Left ventricle myocardium inferior (tissue), 1 donor: ENCODE results near the gene PBX3. TPM values are rescaled to one million over a fixed set of nuclear protein-coding genes. Genes with fewer than 3 reads are reported as not detected.

Experiments
- DNase-seq: peaks from one replicate; pipeline ENCODE4 v3.0.0-alpha.2; 2020
- H3K27ac ChIP-seq: fragments of 200-600 bp; replicated peaks from 2 replicates; pipeline ENCODE4 v1.8.0; 2021
- H3K27me3 ChIP-seq: fragments of 200-600 bp; 2 replicates; pipeline ENCODE4 v1.8.0; 2021; ENCODE audit warnings: low read depth
- H3K36me3 ChIP-seq: fragments of 200-600 bp; 2 replicates; pipeline ENCODE4 v1.8.0; 2021
- H3K4me1 ChIP-seq: fragments of 200-600 bp; 2 replicates; pipeline ENCODE4 v1.8.0; 2021
- H3K4me3 ChIP-seq: fragments of 200-600 bp; 2 replicates; pipeline ENCODE4 v1.8.0; 2021; ENCODE audit warnings: mild to moderate bottlenecking, moderate library complexity
- H3K9me3 ChIP-seq: fragments of 200-600 bp; replicated peaks from 2 replicates; pipeline ENCODE4 v1.8.0; 2021
- intact Hi-C: fragments of 100-400 bp; cut with micrococcal nuclease; formaldehyde crosslinking; loops from one replicate; pipeline ENCODE4 v1.11.0; 2022
- total RNA-seq: library from RNA; stranded (reverse); fragmentation: NEBNext Ultra II Directional; extraction: Animal tissue kit (Norgen Biotek cat#: 25700); gene quantifications from one replicate; pipeline ENCODE4 v1.2.1, GENCODE V29; 2021
- TF ChIP-seq, protein P1 (sequence below): fragments of 200-600 bp; IDR thresholded peaks from 2 replicates; pipeline ENCODE4 v1.8.0; 2021; ENCODE audit warnings: antibody characterized with exemption, mild to moderate bottlenecking, borderline replicate concordance
- donor health status: DM: no; HTN: yes; CAD: no; lungs with severe emphysema.

The PBX3 gene
- total RNA-seq, 1 donor from 2014 or later: 44.2 TPM

DNA sequence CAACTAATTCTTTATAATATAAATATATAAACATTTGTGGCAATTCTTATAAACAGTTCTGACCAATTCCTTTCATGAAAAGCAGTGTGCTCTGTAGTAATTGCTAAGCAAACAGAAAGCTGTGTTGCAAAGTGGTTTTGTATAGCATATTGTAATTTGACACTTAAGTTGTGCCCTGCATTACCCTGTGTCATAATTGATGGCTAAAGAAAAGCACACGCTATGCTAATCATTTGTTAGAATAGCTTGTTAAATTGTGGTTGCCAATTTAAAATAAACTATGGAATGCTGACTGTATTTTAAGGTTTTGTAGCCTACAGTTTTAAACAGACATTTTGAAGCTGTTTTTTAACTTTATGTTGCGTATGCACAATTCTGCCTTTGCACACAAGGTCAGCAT, 140.0 kb downstream of the PBX3 start:
- Histone ChIP-seq H3K27me3 (no peaks in the 10 kb centered on the region), H3K36me3 (no peaks in the 10 kb centered on the region), H3K4me1 (peaks cover 68% of the 10 kb centered on the region), H3K9me3 (no peaks in the 10 kb centered on the region), H3K27ac (peak overlapping the region; percentile 21), H3K4me3 (no peak overlapping the region)
- DNase-seq: no peak
- TF ChIP-seq, protein P1, sequence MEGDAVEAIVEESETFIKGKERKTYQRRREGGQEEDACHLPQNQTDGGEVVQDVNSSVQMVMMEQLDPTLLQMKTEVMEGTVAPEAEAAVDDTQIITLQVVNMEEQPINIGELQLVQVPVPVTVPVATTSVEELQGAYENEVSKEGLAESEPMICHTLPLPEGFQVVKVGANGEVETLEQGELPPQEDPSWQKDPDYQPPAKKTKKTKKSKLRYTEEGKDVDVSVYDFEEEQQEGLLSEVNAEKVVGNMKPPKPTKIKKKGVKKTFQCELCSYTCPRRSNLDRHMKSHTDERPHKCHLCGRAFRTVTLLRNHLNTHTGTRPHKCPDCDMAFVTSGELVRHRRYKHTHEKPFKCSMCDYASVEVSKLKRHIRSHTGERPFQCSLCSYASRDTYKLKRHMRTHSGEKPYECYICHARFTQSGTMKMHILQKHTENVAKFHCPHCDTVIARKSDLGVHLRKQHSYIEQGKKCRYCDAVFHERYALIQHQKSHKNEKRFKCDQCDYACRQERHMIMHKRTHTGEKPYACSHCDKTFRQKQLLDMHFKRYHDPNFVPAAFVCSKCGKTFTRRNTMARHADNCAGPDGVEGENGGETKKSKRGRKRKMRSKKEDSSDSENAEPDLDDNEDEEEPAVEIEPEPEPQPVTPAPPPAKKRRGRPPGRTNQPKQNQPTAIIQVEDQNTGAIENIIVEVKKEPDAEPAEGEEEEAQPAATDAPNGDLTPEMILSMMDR: no peak
- intact Hi-C loops: no loop called here

DNA sequence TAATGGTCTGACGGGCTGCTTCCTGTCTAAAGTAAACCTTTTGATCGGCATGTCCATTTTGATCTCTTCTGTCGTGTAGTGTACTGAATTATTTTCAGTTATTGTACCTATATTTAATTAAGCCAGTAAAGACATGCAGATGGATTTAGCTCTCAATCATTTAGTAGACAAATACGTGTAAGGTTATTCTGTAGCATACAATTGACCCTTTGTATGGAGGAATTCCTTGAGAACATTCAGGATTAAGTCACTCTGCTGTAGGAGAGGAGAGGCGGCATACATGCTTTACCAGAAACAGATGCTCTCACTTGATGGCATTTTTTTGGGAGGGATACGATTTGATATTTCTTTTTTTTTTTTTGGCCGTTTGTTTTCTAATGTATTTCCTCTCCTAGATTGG, 141.0 kb downstream of the PBX3 start:
- H3K4me3 ChIP-seq: no peak overlapping the region
- TF ChIP-seq, protein P1: no peak
- intact Hi-C loops: no loop called here
- no peaks in the 10 kb centered on the region for H3K27me3 ChIP-seq
- peaks cover 67% of the 10 kb centered on the region for H3K4me1 ChIP-seq
- peak overlapping the region; percentile 13 for H3K27ac ChIP-seq
- H3K36me3 ChIP-seq: no peaks in the 10 kb centered on the region
- no peak for DNase-seq
- H3K9me3 ChIP-seq: no peaks in the 10 kb centered on the region

DNA sequence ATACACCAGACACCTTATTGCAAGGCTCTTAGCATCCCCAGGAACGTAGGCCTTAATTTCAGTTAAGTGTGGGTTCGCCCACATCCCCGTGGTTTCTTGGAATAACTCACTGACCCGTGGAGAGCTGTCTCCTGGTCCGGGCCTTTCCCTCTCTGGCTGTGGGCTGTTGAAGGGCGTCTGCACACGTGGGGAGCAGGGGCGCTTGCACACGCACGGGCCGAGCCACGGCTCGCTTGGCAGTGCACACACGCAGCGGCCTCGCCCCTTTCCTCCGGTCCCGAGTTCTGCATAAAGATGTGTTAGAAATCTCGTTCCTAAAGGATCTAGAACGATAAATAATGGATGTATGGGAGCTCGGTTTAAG, 141.9 kb downstream of the PBX3 start:
- peaks cover 58% of the 10 kb centered on the region for H3K4me1 ChIP-seq
- TF ChIP-seq, protein P1: no peak
- H3K27ac ChIP-seq: peak overlapping the region; percentile 83
- peak overlapping the region; percentile 70 for H3K4me3 ChIP-seq
- no peaks in the 10 kb centered on the region for H3K9me3 ChIP-seq
- intact Hi-C loops: no loop called here
- peak; percentile 41 for DNase-seq
- H3K27me3 ChIP-seq: no peaks in the 10 kb centered on the region
- H3K36me3 ChIP-seq: no peaks in the 10 kb centered on the region

DNA sequence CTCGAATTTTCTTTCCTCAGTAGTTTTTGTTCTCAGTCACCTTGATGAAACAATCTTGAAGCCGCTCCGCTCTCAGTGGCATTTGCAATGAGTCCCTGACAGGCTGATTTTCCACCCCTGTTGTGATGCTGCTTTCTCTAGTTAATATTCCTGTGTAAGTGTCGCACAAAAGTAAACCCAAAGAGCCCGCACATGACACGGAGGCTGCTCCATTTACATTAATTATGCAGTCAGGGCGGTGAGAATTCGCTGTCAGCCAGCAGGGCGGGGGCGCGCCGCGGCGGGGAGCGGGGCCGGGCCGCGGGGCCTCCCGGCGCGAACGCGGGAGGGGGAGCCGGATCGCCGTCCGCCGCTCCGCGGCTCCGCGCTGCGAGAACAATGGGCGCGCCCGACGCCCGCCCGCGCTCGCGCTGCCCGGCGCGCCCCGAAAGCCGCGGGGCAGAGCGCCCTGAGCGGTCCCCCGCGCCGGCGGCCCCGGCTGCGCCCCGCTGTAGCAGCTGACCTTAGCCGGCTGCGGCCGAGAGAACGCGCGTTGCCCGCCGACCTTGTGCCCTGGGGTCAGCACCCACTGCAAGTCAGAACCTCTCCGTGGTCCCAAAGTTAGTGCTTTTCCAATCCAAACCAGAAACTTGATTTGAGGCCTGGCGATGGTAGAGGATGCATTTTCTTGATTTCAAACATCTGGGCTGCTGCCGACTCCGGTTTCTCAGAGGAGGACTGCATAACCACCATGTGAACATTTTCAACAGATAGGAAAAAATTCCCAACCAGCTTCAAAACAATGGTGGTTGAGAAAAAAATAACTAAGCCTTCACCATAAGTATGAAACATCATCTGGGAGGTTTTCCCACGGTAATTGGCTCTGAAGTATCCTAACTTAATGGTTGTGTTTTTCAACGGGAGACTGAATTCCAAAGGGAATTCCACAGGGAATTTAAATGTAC, 142.6 kb downstream of the PBX3 start:
- intact Hi-C loops: no loop called here
- TF ChIP-seq, protein P1: no peak
- Histone ChIP-seq H3K4me1 (peaks cover 51% of the 10 kb centered on the region), H3K36me3 (no peaks in the 10 kb centered on the region), H3K9me3 (no peaks in the 10 kb centered on the region), H3K27me3 (no peaks in the 10 kb centered on the region), H3K4me3 (peak overlapping the region; percentile 70), H3K27ac (peak overlapping the region; percentile 83)
- DNase-seq: peak; percentile 39

DNA sequence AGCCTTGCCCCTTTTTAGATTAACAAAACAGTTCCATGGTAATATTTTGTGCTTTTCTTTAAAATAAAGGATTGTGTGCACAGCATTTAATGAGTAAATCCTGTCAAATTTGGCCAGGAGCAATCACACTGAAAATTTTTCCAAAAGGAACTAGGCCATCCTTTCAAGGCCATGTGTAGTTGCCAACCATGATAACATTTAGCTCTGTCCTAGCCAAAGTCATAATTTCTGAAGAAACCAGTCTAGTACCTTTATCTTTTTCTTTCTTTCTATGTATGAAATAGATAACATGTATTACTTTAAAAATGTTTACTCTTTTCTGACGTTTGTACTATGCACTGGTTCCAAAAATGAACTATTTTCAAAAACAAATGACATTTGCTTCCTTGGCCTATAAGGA, 143.7 kb downstream of the PBX3 start:
- no peaks in the 10 kb centered on the region for H3K27me3 ChIP-seq
- H3K9me3 ChIP-seq: no peaks in the 10 kb centered on the region
- H3K4me1 ChIP-seq: peaks cover 48% of the 10 kb centered on the region
- TF ChIP-seq, protein P1: no peak
- H3K27ac ChIP-seq: peak overlapping the region; percentile 83
- intact Hi-C loops: no loop called here
- no peaks in the 10 kb centered on the region for H3K36me3 ChIP-seq
- no peak for DNase-seq
- H3K4me3 ChIP-seq: no peak overlapping the region
